ENCODE results near the gene MICOS13. TPM values are rescaled to one million over a fixed set of nuclear protein-coding genes. Genes with fewer than 3 reads are reported as not detected.
A peak's percentile ranks its signal among the peaks of the same experiment; 100 is the strongest.

MICOS13 gene, protein sequence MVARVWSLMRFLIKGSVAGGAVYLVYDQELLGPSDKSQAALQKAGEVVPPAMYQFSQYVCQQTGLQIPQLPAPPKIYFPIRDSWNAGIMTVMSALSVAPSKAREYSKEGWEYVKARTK
- total RNA-seq = 10 to 100 TPM; 16.9 to 43.7 TPM

DNA sequence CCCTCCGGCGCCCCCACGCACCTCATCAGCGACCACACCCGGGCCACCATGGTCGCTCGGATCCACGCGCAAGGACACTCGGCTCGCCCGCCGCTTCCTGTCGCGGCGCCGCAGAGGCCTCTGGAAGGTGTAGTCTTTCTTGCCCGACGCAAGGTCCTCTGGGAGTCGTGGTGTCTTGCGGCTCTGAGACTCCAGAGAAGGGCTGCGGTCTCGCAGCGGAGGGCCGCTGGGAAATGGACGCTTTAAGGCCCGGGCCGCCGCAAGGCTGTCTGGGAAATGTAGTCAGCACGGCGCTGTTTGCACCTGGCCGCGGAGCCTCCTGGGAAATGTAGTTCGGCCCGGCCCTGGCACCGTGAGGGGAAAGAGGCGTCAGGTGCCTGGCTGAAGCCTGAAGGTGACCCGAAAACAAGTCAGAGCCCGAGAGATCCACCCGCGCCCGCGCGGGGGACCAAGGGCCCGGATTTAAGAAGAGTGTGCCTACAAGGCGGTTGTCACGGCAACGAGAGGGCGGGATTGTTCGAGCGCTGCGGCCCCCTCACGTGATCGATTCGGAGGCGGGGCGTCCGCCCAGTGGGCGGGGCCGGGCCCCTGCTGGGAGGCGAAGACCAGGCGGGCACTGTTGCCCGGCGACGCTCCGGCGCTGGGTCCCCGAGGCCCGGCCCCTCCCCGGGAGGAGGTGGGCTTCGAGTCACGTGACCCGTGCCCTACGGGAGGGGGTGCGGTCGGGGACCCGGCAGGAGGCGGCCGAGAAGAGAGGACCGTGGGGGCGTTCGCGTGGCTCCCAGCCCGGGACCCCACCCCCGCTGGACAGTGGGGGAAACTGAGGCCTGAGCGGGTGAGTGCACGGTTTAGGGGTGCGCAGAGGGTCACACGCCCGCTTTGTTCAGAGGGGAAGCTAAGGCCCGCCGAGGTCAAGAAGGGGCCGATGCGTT lies at the start of gene MICOS13, which contains the start of gene HSD11B1L:
TSS of gene MICOS13 (minus strand) at position 80 of the 932 bp plus-strand sequence. CDS start at position 50, 30 bp downstream.
TSS of gene HSD11B1L (plus strand) at position 591 of the 932 bp plus-strand sequence. CDS start 3,806 bp downstream, outside the sequence.
- peak within 1 kb of the TSS; percentile 98 for H3K4me3 ChIP-seq
- H3K27ac ChIP-seq = peak within 1 kb of the TSS; percentile 85
- ATAC-seq (ENCODE audit: insufficient number of reproducible peaks, low FRiP score, low read depth) (peak; percentile 90), DNase-seq (ENCODE audit: low spot score) (peak; percentile 95)
- H3K4me1 ChIP-seq (ENCODE audit: control insufficient read depth in 1 of 2, low read depth in 2 of 2) = peaks cover 8 to 18% of the 10 kb centered on the region in 2 donors
- TF ChIP-seq, protein P1, sequence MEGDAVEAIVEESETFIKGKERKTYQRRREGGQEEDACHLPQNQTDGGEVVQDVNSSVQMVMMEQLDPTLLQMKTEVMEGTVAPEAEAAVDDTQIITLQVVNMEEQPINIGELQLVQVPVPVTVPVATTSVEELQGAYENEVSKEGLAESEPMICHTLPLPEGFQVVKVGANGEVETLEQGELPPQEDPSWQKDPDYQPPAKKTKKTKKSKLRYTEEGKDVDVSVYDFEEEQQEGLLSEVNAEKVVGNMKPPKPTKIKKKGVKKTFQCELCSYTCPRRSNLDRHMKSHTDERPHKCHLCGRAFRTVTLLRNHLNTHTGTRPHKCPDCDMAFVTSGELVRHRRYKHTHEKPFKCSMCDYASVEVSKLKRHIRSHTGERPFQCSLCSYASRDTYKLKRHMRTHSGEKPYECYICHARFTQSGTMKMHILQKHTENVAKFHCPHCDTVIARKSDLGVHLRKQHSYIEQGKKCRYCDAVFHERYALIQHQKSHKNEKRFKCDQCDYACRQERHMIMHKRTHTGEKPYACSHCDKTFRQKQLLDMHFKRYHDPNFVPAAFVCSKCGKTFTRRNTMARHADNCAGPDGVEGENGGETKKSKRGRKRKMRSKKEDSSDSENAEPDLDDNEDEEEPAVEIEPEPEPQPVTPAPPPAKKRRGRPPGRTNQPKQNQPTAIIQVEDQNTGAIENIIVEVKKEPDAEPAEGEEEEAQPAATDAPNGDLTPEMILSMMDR (IDR thresholded peaks at IDR 0.05) = no peak
- H3K27me3 ChIP-seq (replicated peaks; ENCODE audit: insufficient read depth) = no peaks in the 10 kb centered on the region
- peaks cover 5% of the 10 kb centered on the region for H3K36me3 ChIP-seq
- no peaks in the 10 kb centered on the region for H3K9me3 ChIP-seq

DNA sequence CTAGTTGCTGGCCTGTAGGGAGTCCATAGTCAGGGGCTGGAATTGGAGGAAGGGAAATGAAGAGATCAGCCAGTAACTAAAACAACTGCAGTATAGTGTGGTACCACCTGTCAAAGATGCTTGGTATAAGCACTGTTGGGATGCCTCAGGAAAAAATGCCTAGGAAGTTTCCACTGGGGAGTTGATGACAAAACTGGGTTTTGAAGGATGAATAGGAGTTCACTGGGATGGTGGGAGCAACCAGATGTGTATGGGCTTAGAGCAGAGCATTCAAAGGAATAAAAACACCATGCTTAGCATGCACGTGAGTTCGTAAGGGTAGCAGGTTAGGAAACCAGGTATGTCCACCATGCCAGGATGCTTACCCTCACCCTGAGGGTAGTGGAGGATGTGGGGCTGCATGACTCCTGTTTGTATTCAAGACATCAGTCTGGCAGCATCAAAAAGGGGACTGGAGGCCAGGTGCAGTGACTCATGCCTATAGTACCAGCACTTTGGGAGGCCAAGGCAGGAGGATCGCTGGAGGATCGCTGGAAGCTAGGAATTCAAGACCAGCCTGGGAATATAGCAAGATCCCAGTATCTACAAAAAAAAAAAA lies 47.2 kb upstream of the MICOS13 start:
- H3K36me3 ChIP-seq = no peaks in the 10 kb centered on the region
- H3K27ac ChIP-seq = no peak overlapping the region
- TF ChIP-seq, protein P1 (IDR thresholded peaks at IDR 0.05) = no peak
- H3K4me3 ChIP-seq = no peak overlapping the region
- DNase-seq (ENCODE audit: low spot score) (no peak), ATAC-seq (ENCODE audit: insufficient number of reproducible peaks, low FRiP score, low read depth) (no peak)
- H3K9me3 ChIP-seq = peaks cover 7% of the 10 kb centered on the region
- no peaks in the 10 kb centered on the region for H3K4me1 ChIP-seq (ENCODE audit: control insufficient read depth in 1 of 2, low read depth in 2 of 2)
- no peaks in the 10 kb centered on the region for H3K27me3 ChIP-seq (replicated peaks; ENCODE audit: insufficient read depth)

DNA sequence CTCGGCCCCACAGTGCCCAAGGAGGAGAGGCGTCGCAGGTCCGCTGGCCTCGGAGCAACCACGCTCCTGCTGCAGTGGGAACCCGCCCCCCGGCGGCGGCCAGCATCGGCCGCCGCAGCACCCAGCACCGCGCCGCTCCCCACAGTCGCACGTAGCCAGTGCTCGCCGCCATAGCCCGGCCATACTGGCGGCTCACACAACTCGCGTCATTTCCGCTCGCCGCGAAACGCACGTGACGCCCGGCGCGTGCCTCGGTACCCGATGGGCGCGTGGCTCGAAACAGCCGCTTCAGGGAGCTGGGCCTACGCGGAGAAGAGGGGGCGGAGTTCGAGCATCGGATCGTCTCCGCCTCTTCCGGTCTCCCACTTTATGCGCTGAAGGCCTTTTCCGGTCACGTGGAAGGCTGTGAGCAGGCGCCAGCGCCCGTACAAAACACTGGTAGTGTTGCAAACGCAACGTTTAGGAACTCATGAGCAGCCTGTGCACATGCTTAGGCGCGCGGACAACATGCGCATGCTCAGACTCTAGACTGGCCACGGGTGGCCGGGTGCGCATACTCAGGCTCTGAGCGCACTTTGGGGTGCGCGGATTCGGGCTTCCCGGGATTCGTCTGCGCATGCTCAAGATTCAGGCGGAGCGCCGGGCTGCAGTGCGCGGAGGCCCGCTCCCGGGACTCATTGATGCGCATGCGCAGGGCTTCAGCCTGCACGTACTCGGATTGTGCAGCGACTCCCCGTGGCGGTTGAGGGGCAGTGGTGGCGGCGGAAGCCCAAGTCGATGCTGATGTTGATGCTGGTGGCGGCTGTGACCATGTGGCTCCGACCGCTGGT lies 39.9 kb upstream of the MICOS13 start, which contains the start of the genes CATSPERD and LONP1:
TSS of gene CATSPERD (plus strand) at position 677 of the 830 bp plus-strand sequence. CDS start at position 778, 101 bp downstream.
TSS of gene LONP1 (minus strand) at position 186 of the 830 bp plus-strand sequence. CDS start at position 172, 14 bp downstream.
- Histone ChIP-seq H3K9me3 (no peaks in the 10 kb centered on the region), H3K36me3 (no peaks in the 10 kb centered on the region), H3K4me1 (ENCODE audit: control insufficient read depth in 1 of 2, low read depth in 2 of 2) (peaks cover 11 to 19% of the 10 kb centered on the region in 2 donors), H3K4me3 (peak within 1 kb of the TSS; percentile 89), H3K27ac (peak within 1 kb of the TSS; percentile 92 to 95), H3K27me3 (replicated peaks; ENCODE audit: insufficient read depth) (no peaks in the 10 kb centered on the region)
- peak; percentile 96 for ATAC-seq (ENCODE audit: insufficient number of reproducible peaks, low FRiP score, low read depth)
- TF ChIP-seq, protein P1 (IDR thresholded peaks at IDR 0.05) = peak; percentile 86
- peak; percentile 93 for DNase-seq (ENCODE audit: low spot score)

DNA sequence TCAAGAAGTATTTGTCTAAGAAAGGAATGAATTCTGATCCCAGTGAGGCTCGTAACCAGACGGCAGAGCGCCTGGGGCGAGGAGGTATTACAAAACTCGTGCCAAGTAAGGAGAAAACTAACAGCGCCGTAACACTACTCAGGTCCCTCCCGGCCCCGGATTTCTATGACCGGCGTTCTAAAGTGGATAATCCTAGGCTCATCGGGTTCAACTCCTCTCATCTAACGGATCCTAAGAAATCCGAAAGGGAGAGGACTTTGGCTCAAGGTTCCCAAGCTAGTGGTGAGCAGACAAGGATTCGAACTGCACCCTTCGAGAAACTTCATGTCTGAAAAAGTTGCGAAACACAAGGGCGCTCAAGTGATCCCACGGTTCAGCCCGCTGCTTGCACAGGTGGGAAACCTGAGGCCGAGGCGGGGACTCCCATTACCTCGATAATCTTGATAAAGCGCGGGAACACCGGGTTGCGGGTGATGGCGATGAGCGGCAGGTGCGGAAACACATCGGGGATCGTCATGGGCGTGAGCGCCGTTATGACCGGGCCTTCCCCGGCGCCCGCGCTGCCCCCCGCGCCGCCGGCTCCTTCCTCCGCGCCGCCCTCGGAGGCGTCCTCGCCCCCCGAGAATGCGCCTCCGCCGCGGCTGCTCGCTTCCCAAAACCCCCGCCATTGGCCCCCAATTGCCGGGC lies 39.1 kb upstream of the MICOS13 start:
- Histone ChIP-seq H3K4me3 (peak overlapping the region; percentile 89), H3K27me3 (replicated peaks; ENCODE audit: insufficient read depth) (no peaks in the 10 kb centered on the region), H3K36me3 (no peaks in the 10 kb centered on the region), H3K9me3 (no peaks in the 10 kb centered on the region), H3K4me1 (ENCODE audit: control insufficient read depth in 1 of 2, low read depth in 2 of 2) (peaks cover 11 to 19% of the 10 kb centered on the region in 2 donors), H3K27ac (peak overlapping the region; percentile 92 to 95)
- DNase-seq (ENCODE audit: low spot score) (no peak), ATAC-seq (ENCODE audit: insufficient number of reproducible peaks, low FRiP score, low read depth) (no peak)
- TF ChIP-seq, protein P1 (IDR thresholded peaks at IDR 0.05) = no peak
